Liver (tissue), 9 donors: ENCODE measurements around the gene DYSF. TPM values are rescaled to one million over a fixed set of nuclear protein-coding genes. Genes with fewer than 3 reads are reported as not detected.

Source experiments
- DNase-seq: peaks from one replicate; pipeline ENCODE4 v3.0.0-alpha.2; 2017; ENCODE audit warnings: low spot score
- H3K27ac ChIP-seq, 2 donors: one replicate each; pipeline ENCODE4 v1.7.0; 2013; ENCODE audit warnings: inconsistent platforms in 2 of 2, low read length in 2 of 2, control low read depth in 1 of 2, low read depth in 1 of 2, mild to moderate bottlenecking in 1 of 2
- H3K27me3 ChIP-seq, 4 donors: one replicate each; pipeline versions ENCODE4 v1.6.1 to v1.7.0; 2013; ENCODE audit warnings: low read length in 3 of 4, inconsistent platforms in 1 of 4, mild to moderate bottlenecking in 1 of 4, moderate library complexity in 1 of 4; ENCODE audit not compliant: control insufficient read depth in 4 of 4, insufficient read depth in 4 of 4
- H3K36me3 ChIP-seq, 4 donors: one replicate each; pipeline versions ENCODE4 v1.6.1 to v1.7.0; 2013; ENCODE audit warnings: low read length in 3 of 4, mild to moderate bottlenecking in 3 of 4, low read depth in 1 of 4, moderate library complexity in 1 of 4; ENCODE audit not compliant: control insufficient read depth in 4 of 4, insufficient read depth in 3 of 4
- H3K4me1 ChIP-seq, 4 donors: one replicate each; pipeline versions ENCODE4 v1.6.1 to v1.7.0; 2013; ENCODE audit warnings: low read length in 3 of 4, mild to moderate bottlenecking in 3 of 4, moderate library complexity in 1 of 4; ENCODE audit not compliant: control insufficient read depth in 4 of 4, insufficient read depth in 4 of 4
- H3K4me3 ChIP-seq, 3 donors: one replicate each; pipeline versions ENCODE4 v1.6.1 to v1.7.0; 2013; ENCODE audit warnings: low read length in 3 of 3, control low read depth in 1 of 3, low read depth in 1 of 3, mild to moderate bottlenecking in 1 of 3
- H3K9ac ChIP-seq, 2 donors: one replicate each; pipeline ENCODE4 v1.7.0; 2013; ENCODE audit warnings: low read length in 2 of 2, mild to moderate bottlenecking in 2 of 2, moderate library complexity in 2 of 2, control low read depth in 1 of 2, low read depth in 1 of 2
- H3K9me3 ChIP-seq, 4 donors: one replicate each; pipeline versions ENCODE4 v1.6.1 to v1.7.0; 2013; ENCODE audit warnings: low read length in 3 of 4; ENCODE audit not compliant: control insufficient read depth in 4 of 4
- EGR1 ChIP-seq, 2 donors: IDR thresholded peaks; 2 replicates each; pipeline ENCODE4 v1.6.1; 2016 to 2018; ENCODE audit warnings: antibody characterized with exemption in 2 of 2, low read depth in 2 of 2
- FOXA2 ChIP-seq: IDR thresholded peaks from 2 replicates; pipeline ENCODE4 v1.6.1; 2016; ENCODE audit warnings: antibody characterized with exemption
- GABPA ChIP-seq, 2 donors: IDR thresholded peaks in 1 of 2; conservative IDR thresholded peaks in 1 of 2; 2 replicates each; pipeline ENCODE4 v1.6.1; 2016; ENCODE audit warnings: antibody characterized with exemption in 2 of 2, mild to moderate bottlenecking in 1 of 2, moderate library complexity in 1 of 2
- HNF4A ChIP-seq, 2 donors: conservative IDR thresholded peaks; 2 replicates each; pipeline ENCODE4 v1.6.1; 2016; ENCODE audit warnings: antibody characterized with exemption in 2 of 2, mild to moderate bottlenecking in 2 of 2
- HNF4G ChIP-seq: IDR thresholded peaks from 2 replicates; pipeline ENCODE4 v1.6.1; 2016; ENCODE audit warnings: antibody characterized with exemption
- JUND ChIP-seq, 2 donors: IDR thresholded peaks; 2 replicates each; pipeline ENCODE4 v1.6.1; 2016; ENCODE audit warnings: antibody characterized with exemption in 2 of 2
- NR2F2 ChIP-seq: IDR thresholded peaks from 2 replicates; pipeline ENCODE4 v1.6.1; 2016; ENCODE audit warnings: antibody characterized with exemption
- RAD21 ChIP-seq, 2 donors: IDR thresholded peaks; 2 replicates each; pipeline ENCODE4 v1.6.1; 2016; ENCODE audit warnings: antibody characterized with exemption in 2 of 2, mild to moderate bottlenecking in 2 of 2
- RXRA ChIP-seq, 2 donors: IDR thresholded peaks; 2 replicates each; pipeline ENCODE4 v1.6.1; 2017 to 2018; ENCODE audit warnings: antibody characterized with exemption in 2 of 2, mild to moderate bottlenecking in 1 of 2
- SP1 ChIP-seq: IDR thresholded peaks from 2 replicates; pipeline ENCODE4 v1.6.1; 2018; ENCODE audit warnings: antibody characterized with exemption, mild to moderate bottlenecking
- TAF1 ChIP-seq: conservative IDR thresholded peaks from 2 replicates; pipeline ENCODE4 v1.6.1; 2016; ENCODE audit warnings: antibody characterized with exemption, mild to moderate bottlenecking
- YY1 ChIP-seq: IDR thresholded peaks from 2 replicates; pipeline ENCODE4 v1.6.1; 2016; ENCODE audit warnings: antibody characterized with exemption, mild to moderate bottlenecking
- WGBS: extraction: QIAGEN DNeasy Blood & Tissue Kit; methylation state at CpG from one replicate; pipeline ENCODE4 v1.1.7; 2013; 5-methylcytosine and 5-hydroxymethylcytosine counted together
- polyA plus RNA-seq, 2 donors: library from polyadenylated mRNA; stranded (reverse) in 1 of 2; unstranded in 1 of 2; fragments of 200-250 nt in 1 of 2; fragments of >200 nt in 1 of 2; fragmentation: Nextera tagmentation in 1 of 2; extraction: Ambion mirVana in 1 of 2; gene quantifications; one replicate each; pipeline versions ENCODE4 v1.2.1 to v1.2.3, GENCODE V29; 2013 to 2015
- total RNA-seq, 2 donors: library from RNA; depleted of rRNA; stranded (reverse); fragments of >200 nt; gene quantifications; one replicate each; pipeline ENCODE4 v1.2.3, GENCODE V29; 2014
- TF ChIP-seq, protein P1 (sequence below): IDR thresholded peaks from 2 replicates; pipeline ENCODE4 v1.6.1; 2016; ENCODE audit warnings: antibody characterized with exemption
- TF ChIP-seq, protein P2 (sequence below): IDR thresholded peaks from 2 replicates; pipeline ENCODE4 v1.6.1; 2016; ENCODE audit warnings: antibody characterized with exemption
- TF ChIP-seq, protein P3 (sequence below): fragments of 150-350 bp; IDR thresholded peaks from 2 replicates; pipeline ENCODE4 v1.5.1; 2017; ENCODE audit warnings: improper control_type of control experiment, low read depth, low read length; ENCODE audit not compliant: missing input control
- TF ChIP-seq, protein P4 (sequence below): IDR thresholded peaks from 2 replicates; pipeline ENCODE4 v1.6.1; 2016; ENCODE audit warnings: antibody characterized with exemption
- TF ChIP-seq, protein P5 (sequence below): IDR thresholded peaks from 2 replicates; pipeline ENCODE4 v1.6.1; 2016; ENCODE audit warnings: antibody characterized with exemption, mild to moderate bottlenecking
- donor health status: healthy.
- donor health status: healthy.
- donor health status: healthy.
- donor health status: healthy.
- donor health status: healthy.

The DYSF gene
- total and polyA plus RNA-seq, 4 donors: 8.5 to 20.8 (median 13.6) TPM

DNA sequence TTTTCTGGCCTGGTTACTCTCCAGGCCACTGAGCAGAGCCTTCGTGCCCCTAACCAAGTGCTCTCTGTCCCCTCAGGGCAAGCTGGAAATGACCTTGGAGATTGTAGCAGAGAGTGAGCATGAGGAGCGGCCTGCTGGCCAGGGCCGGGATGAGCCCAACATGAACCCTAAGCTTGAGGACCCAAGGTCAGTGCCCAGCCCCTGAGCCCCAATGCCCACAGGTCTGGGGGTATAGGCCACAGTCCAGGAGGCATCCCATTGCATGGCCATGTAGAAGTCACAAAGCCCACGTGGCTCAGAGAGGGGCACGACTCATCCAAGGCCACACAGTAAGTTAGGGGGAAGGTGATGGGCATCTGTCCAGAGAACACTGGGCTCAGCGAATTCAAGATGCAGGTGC, 227.6 kb downstream of the DYSF start:
- Histone ChIP-seq H3K27ac (no peak overlapping the region), H3K9me3 (no peaks in the 10 kb centered on the region), H3K36me3 (peaks cover 3 to 20% (median 11%) of the 10 kb centered on the region in 4 donors), H3K27me3 (no peaks in the 10 kb centered on the region), H3K4me1 (no peaks in the 10 kb centered on the region), H3K4me3 (no peak overlapping the region), H3K9ac (no peak overlapping the region)
- DNase-seq: no peak
- TF ChIP-seq RAD21 (IDR thresholded peaks at IDR 0.05): no peak
- TF ChIP-seq, protein P1, sequence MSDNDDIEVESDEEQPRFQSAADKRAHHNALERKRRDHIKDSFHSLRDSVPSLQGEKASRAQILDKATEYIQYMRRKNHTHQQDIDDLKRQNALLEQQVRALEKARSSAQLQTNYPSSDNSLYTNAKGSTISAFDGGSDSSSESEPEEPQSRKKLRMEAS: no peak
- TF ChIP-seq, protein P2, sequence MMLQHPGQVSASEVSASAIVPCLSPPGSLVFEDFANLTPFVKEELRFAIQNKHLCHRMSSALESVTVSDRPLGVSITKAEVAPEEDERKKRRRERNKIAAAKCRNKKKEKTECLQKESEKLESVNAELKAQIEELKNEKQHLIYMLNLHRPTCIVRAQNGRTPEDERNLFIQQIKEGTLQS: no peak
- TF ChIP-seq HNF4G: no peak
- TF ChIP-seq FOXA2: no peak
- no peak for TF ChIP-seq TAF1
- no peak for TF ChIP-seq EGR1 (IDR thresholded peaks at IDR 0.05; ENCODE audit: low read depth in 2 of 2)
- TF ChIP-seq, protein P3, sequence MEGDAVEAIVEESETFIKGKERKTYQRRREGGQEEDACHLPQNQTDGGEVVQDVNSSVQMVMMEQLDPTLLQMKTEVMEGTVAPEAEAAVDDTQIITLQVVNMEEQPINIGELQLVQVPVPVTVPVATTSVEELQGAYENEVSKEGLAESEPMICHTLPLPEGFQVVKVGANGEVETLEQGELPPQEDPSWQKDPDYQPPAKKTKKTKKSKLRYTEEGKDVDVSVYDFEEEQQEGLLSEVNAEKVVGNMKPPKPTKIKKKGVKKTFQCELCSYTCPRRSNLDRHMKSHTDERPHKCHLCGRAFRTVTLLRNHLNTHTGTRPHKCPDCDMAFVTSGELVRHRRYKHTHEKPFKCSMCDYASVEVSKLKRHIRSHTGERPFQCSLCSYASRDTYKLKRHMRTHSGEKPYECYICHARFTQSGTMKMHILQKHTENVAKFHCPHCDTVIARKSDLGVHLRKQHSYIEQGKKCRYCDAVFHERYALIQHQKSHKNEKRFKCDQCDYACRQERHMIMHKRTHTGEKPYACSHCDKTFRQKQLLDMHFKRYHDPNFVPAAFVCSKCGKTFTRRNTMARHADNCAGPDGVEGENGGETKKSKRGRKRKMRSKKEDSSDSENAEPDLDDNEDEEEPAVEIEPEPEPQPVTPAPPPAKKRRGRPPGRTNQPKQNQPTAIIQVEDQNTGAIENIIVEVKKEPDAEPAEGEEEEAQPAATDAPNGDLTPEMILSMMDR: no peak
- no peak for TF ChIP-seq RXRA (IDR thresholded peaks at IDR 0.05)
- TF ChIP-seq, protein P4, sequence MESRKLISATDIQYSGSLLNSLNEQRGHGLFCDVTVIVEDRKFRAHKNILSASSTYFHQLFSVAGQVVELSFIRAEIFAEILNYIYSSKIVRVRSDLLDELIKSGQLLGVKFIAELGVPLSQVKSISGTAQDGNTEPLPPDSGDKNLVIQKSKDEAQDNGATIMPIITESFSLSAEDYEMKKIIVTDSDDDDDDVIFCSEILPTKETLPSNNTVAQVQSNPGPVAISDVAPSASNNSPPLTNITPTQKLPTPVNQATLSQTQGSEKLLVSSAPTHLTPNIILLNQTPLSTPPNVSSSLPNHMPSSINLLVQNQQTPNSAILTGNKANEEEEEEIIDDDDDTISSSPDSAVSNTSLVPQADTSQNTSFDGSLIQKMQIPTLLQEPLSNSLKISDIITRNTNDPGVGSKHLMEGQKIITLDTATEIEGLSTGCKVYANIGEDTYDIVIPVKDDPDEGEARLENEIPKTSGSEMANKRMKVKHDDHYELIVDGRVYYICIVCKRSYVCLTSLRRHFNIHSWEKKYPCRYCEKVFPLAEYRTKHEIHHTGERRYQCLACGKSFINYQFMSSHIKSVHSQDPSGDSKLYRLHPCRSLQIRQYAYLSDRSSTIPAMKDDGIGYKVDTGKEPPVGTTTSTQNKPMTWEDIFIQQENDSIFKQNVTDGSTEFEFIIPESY: no peak
- TF ChIP-seq NR2F2: no peak
- no peak for TF ChIP-seq YY1
- no peak for TF ChIP-seq GABPA (IDR thresholded peaks at IDR 0.05 in 1 of 2, conservative IDR thresholded peaks at IDR 0.05 in 1 of 2)
- TF ChIP-seq JUND (IDR thresholded peaks at IDR 0.05): no peak
- TF ChIP-seq SP1: no peak
- 92% methylated on average over 6 of the region's 6 CpGs for WGBS

DNA sequence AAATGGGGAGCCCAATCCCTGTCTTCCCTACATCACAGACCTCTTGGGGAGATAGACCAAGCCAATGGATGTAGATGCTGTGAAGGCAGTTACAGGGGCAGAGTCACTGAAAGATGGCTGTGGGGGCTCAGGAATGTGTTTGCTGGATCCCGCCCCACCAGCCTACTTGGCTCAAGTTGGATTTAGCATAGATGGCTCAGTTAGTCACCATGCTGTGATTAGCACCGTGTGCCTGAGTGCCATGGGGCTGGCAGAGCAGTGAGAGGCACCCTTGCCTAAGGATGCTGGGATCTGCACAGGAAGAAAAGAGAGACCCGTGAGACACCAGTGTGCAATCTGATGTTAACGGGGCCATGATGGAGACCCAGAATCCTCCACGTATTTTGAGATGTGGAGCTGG, 228.3 kb downstream of the DYSF start:
- DNase-seq: no peak
- Histone ChIP-seq H3K36me3 (peaks cover 3 to 19% (median 13%) of the 10 kb centered on the region in 4 donors), H3K9me3 (no peaks in the 10 kb centered on the region), H3K4me1 (no peaks in the 10 kb centered on the region), H3K9ac (no peak overlapping the region), H3K27me3 (no peaks in the 10 kb centered on the region), H3K27ac (no peak overlapping the region), H3K4me3 (no peak overlapping the region)
- 92% methylated on average over 5 of the region's 5 CpGs for WGBS
- TF ChIP-seq, protein P2: no peak
- TF ChIP-seq, protein P5, sequence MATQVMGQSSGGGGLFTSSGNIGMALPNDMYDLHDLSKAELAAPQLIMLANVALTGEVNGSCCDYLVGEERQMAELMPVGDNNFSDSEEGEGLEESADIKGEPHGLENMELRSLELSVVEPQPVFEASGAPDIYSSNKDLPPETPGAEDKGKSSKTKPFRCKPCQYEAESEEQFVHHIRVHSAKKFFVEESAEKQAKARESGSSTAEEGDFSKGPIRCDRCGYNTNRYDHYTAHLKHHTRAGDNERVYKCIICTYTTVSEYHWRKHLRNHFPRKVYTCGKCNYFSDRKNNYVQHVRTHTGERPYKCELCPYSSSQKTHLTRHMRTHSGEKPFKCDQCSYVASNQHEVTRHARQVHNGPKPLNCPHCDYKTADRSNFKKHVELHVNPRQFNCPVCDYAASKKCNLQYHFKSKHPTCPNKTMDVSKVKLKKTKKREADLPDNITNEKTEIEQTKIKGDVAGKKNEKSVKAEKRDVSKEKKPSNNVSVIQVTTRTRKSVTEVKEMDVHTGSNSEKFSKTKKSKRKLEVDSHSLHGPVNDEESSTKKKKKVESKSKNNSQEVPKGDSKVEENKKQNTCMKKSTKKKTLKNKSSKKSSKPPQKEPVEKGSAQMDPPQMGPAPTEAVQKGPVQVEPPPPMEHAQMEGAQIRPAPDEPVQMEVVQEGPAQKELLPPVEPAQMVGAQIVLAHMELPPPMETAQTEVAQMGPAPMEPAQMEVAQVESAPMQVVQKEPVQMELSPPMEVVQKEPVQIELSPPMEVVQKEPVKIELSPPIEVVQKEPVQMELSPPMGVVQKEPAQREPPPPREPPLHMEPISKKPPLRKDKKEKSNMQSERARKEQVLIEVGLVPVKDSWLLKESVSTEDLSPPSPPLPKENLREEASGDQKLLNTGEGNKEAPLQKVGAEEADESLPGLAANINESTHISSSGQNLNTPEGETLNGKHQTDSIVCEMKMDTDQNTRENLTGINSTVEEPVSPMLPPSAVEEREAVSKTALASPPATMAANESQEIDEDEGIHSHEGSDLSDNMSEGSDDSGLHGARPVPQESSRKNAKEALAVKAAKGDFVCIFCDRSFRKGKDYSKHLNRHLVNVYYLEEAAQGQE: no peak
- no peak for TF ChIP-seq EGR1 (IDR thresholded peaks at IDR 0.05; ENCODE audit: low read depth in 2 of 2)
- TF ChIP-seq, protein P3: no peak
- TF ChIP-seq, protein P1: no peak
- no peak for TF ChIP-seq HNF4G
- TF ChIP-seq, protein P4: no peak
- TF ChIP-seq RXRA (IDR thresholded peaks at IDR 0.05): no peak
- TF ChIP-seq HNF4A (conservative IDR thresholded peaks at IDR 0.05): no peak
- no peak for TF ChIP-seq JUND (IDR thresholded peaks at IDR 0.05)
- no peak for TF ChIP-seq NR2F2
- TF ChIP-seq FOXA2: no peak
- no peak for TF ChIP-seq TAF1
